HL-60 (cell line): ENCODE measurements around the gene RHOU.
"Not testable (repeated sequence)": the region's sequence is repeated elsewhere in the genome, so short reads cannot be mapped to it uniquely, and the experiment has no call there.

Source experiments
- DNase-seq, 2 experiments: peaks; one replicate each; pipeline ENCODE4 v3.0.0-alpha.2; 2010 to 2020; ENCODE audit warnings: low read depth in 1 of 2, low spot score in 1 of 2
- H3K27ac ChIP-seq: fragments of 250-450 bp; sonication (Bioruptor Pico); replicated peaks from 2 replicates; pipeline ENCODE4 v1.5.1; 2020; ENCODE audit warnings: mild to moderate bottlenecking, moderate library complexity
- H3K27me3 ChIP-seq: fragments of 250-450 bp; sonication (Bioruptor Pico); 2 replicates; pipeline ENCODE4 v1.5.1; 2021; ENCODE audit warnings: mild to moderate bottlenecking, moderate library complexity; ENCODE audit not compliant: insufficient read depth, poor library complexity, severe bottlenecking
- H3K4me3 ChIP-seq: replicated peaks from 2 replicates; pipeline ENCODE4 v1.5.1; 2011; ENCODE audit warnings: mild to moderate bottlenecking, control low read depth, low read length; ENCODE audit not compliant: insufficient read depth
- GABPA ChIP-seq: IDR thresholded peaks from 2 replicates; pipeline ENCODE4 v1.6.1; 2012; ENCODE audit warnings: low read depth
- POLR2AphosphoS5 ChIP-seq: IDR thresholded peaks from 2 replicates; pipeline ENCODE4 v1.6.1; 2012; ENCODE audit warnings: low read depth
- SPI1 ChIP-seq: IDR thresholded peaks from 2 replicates; pipeline ENCODE4 v1.6.1; 2012; ENCODE audit warnings: low read depth, mild to moderate bottlenecking, borderline replicate concordance
- TF ChIP-seq, protein P1 (sequence below): IDR thresholded peaks from 2 replicates; pipeline ENCODE4 v1.6.1; 2012; ENCODE audit warnings: low read depth; ENCODE audit not compliant: insufficient replicate concordance
- TF ChIP-seq, protein P2 (sequence below): IDR thresholded peaks from one replicate; pipeline ENCODE4 v1.5.1; 2011; ENCODE audit warnings: low read length, control low read depth, inconsistent platforms; ENCODE audit not compliant: insufficient read depth

The RHOU gene

DNA sequence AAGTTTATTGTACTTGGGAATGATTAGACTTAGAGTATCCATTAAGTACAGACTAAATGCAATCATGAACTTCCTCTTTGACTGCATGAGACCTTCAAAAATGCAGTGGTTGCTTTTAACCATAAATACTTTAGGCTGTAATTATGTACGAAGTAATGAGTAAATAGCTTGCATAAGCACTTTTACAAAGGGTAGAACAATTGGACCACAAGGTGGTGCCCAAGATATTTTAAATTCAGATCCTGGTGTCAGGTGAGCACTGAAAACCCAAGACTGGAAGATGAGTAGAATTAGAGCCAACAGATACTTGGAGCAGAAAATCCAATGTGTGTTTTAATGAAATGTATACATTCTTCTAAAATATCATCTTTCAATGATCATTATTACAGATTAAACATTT is 43.4 kb upstream of the RHOU start:
- Histone ChIP-seq H3K27me3 (no peaks in the 10 kb centered on the region), H3K4me3 (no peak overlapping the region), H3K27ac (no peak overlapping the region)
- TF ChIP-seq, protein P1, sequence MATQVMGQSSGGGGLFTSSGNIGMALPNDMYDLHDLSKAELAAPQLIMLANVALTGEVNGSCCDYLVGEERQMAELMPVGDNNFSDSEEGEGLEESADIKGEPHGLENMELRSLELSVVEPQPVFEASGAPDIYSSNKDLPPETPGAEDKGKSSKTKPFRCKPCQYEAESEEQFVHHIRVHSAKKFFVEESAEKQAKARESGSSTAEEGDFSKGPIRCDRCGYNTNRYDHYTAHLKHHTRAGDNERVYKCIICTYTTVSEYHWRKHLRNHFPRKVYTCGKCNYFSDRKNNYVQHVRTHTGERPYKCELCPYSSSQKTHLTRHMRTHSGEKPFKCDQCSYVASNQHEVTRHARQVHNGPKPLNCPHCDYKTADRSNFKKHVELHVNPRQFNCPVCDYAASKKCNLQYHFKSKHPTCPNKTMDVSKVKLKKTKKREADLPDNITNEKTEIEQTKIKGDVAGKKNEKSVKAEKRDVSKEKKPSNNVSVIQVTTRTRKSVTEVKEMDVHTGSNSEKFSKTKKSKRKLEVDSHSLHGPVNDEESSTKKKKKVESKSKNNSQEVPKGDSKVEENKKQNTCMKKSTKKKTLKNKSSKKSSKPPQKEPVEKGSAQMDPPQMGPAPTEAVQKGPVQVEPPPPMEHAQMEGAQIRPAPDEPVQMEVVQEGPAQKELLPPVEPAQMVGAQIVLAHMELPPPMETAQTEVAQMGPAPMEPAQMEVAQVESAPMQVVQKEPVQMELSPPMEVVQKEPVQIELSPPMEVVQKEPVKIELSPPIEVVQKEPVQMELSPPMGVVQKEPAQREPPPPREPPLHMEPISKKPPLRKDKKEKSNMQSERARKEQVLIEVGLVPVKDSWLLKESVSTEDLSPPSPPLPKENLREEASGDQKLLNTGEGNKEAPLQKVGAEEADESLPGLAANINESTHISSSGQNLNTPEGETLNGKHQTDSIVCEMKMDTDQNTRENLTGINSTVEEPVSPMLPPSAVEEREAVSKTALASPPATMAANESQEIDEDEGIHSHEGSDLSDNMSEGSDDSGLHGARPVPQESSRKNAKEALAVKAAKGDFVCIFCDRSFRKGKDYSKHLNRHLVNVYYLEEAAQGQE = no peak
- TF ChIP-seq SPI1 = no peak
- TF ChIP-seq, protein P2, sequence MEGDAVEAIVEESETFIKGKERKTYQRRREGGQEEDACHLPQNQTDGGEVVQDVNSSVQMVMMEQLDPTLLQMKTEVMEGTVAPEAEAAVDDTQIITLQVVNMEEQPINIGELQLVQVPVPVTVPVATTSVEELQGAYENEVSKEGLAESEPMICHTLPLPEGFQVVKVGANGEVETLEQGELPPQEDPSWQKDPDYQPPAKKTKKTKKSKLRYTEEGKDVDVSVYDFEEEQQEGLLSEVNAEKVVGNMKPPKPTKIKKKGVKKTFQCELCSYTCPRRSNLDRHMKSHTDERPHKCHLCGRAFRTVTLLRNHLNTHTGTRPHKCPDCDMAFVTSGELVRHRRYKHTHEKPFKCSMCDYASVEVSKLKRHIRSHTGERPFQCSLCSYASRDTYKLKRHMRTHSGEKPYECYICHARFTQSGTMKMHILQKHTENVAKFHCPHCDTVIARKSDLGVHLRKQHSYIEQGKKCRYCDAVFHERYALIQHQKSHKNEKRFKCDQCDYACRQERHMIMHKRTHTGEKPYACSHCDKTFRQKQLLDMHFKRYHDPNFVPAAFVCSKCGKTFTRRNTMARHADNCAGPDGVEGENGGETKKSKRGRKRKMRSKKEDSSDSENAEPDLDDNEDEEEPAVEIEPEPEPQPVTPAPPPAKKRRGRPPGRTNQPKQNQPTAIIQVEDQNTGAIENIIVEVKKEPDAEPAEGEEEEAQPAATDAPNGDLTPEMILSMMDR = no peak
- no peak for TF ChIP-seq GABPA
- TF ChIP-seq POLR2AphosphoS5 = no peak
- peak in 1 of 2 experiments; percentile 54 for DNase-seq

DNA sequence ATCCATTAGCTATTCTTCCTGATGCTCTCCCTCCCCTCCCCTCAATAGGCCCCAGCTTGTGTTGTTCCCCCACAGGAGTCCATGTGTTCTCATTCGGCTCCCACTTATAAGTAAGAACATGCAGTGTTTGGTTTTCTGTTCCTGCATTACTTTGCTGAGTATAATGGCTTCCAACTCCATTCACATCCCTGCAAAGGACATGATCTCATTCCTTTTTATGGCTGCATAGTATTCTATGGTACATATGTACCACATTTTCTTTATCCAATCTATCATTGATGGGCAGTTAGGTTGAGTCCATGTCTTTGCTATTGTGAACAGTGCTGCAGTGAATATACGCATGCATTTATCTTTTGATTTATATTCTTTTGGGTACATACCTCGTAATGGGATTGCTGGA is 40.8 kb upstream of the RHOU start:
- not testable (repeated sequence) for H3K27me3 ChIP-seq, H3K27ac ChIP-seq

DNA sequence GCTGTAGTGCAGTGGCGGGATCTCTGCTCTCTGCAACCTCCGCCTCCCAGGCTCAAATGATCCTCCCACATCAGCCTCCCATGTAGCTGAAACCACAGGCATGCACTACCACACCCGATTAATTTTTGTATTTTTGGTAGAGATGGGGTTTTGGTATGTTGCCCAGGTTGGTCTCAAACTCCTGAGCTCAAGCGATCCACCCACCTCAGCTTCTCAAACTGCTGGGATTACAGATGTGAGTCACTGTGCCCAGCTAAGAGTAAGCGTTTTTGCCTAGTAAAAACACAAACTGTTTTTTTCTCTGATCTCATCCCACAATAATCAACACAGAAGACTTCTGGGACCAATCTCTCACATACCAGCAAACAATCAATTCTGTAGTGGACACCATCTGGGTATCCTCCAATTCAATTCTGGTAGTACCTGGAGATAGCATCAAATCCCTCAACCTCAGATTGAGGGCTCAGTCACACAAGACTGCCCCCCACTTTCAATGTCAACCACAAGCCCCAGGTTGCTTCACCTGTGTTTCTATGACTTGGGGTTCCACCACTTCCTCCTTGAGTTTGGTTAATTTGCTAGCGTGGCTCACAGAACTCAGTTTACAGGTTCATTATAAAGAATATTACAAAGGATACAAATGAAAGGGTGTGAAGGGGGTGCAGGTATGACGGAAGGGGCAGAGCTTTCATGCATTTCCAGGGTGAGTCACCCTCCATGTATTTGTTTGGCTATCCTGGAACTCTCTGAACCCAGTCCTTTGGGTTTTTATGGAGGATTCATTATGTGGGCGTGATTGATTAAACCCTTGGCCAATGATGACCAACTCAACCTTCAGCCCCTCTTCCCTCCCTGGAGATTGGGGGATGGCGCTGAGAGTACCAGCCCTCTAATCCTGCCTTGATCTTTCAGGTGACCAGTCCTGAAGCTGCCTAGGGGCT is 40.0 kb upstream of the RHOU start:
- no peaks in the 10 kb centered on the region for H3K27me3 ChIP-seq
- H3K27ac ChIP-seq = no peak overlapping the region
- no peak overlapping the region for H3K4me3 ChIP-seq
- TF ChIP-seq GABPA (no peak), SPI1 (peak; percentile 65; the same call in 1 of the 2 replicates), POLR2AphosphoS5 (no peak)
- TF ChIP-seq, protein P2 = no peak
- TF ChIP-seq, protein P1 = no peak
- peak in 1 of 2 experiments; percentile 30 for DNase-seq

More for the DNA sequence above, 40.8 kb upstream of the RHOU start:
- DNase-seq, H3K4me3 ChIP-seq: not testable (repeated sequence)

DNA sequence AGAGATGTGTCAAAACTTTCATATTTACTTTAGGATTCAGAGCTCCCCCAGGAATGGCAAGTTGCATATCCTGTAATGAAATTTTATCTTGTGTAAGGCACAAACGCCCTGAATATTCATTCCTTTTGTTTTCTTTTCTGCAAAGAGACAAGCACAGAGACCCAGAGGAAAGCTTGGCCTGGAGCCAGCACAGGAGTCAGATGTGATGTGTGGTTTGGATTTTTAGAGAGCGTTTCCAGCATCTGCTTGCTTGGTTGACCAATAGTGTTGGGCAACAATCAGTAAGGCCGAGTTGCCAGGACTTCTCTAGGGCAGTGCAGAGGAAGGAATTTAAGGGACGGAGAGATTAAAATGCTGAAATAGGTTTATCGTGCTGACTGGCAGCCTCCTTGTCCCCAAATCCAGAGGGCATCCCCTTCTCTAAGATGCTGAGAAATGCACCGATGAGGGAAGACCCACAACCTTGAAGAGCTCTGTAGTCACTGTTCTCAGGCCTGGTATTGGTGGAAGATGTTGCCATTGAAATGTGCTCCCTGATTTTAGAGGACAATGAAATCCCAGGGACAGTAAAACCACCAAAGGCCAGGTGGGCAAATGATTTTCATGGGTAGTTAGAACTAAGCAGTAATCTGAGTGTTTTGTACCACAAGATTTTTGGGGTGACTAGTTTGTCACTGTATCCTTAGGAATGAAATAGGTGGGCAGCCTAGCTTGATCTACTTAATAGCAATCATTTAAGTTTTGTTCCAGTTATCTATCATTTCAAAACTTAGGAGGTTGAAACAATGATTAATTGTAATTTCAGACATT is 37.9 kb upstream of the RHOU start:
- DNase-seq = peak; percentile 92 to 95
- peak overlapping the region; percentile 43 for H3K27ac ChIP-seq
- no peaks in the 10 kb centered on the region for H3K27me3 ChIP-seq
- no peak overlapping the region for H3K4me3 ChIP-seq
- TF ChIP-seq, protein P1 = no peak
- TF ChIP-seq, protein P2 = no peak
- peak; percentile 95 for TF ChIP-seq POLR2AphosphoS5
